CD4-positive, alpha-beta T cell treated with Interleukin-6 at 100 ng/mL for 8 hours (primary cell): ENCODE data around the gene BCAS1.
A peak's percentile ranks its signal among the peaks of the same experiment; 100 is the strongest.

ENCODE experiments used
- DNase-seq: peaks from one replicate; pipeline ENCODE4 v3.0.0-alpha.2; 2020; ENCODE audit warnings: mixed read lengths, low spot score

The BCAS1 gene

GRCh38 chr20:54103067-54103761 is 32.8 kb upstream of the BCAS1 start:
- peak; percentile 49 for DNase-seq

- DNase-seq: no peak
Measured at GRCh38 chr20:54102543-54102942, 32.1 kb upstream of the BCAS1 start.

- no peak for DNase-seq
Measured at GRCh38 chr20:54100563-54100962, 30.2 kb upstream of the BCAS1 start.

- DNase-seq: no peak
Measured at GRCh38 chr20:54099894-54100293, 29.5 kb upstream of the BCAS1 start.

GRCh38 chr20:54098047-54098446 is 27.7 kb upstream of the BCAS1 start:
- no peak for DNase-seq

- DNase-seq: no peak
Measured at GRCh38 chr20:54097236-54097529, 26.8 kb upstream of the BCAS1 start.

GRCh38 chr20:54095824-54096223 is 25.4 kb upstream of the BCAS1 start:
- no peak for DNase-seq

GRCh38 chr20:54094268-54094580 is 23.8 kb upstream of the BCAS1 start:
- no peak for DNase-seq

GRCh38 chr20:54093423-54094267 is 23.3 kb upstream of the BCAS1 start:
- no peak for DNase-seq

GRCh38 chr20:54092021-54092420 is 21.6 kb upstream of the BCAS1 start:
- no peak for DNase-seq

GRCh38 chr20:54091120-54091480 is 20.7 kb upstream of the BCAS1 start:
- DNase-seq: no peak

- no peak for DNase-seq
Measured at GRCh38 chr20:54090230-54091119, 20.1 kb upstream of the BCAS1 start.

- no peak for DNase-seq
Measured at GRCh38 chr20:54088430-54088829, 18.0 kb upstream of the BCAS1 start.

GRCh38 chr20:54086507-54087039 is 16.2 kb upstream of the BCAS1 start:
- DNase-seq: no peak

- DNase-seq: no peak
Measured at GRCh38 chr20:54085910-54086309, 15.5 kb upstream of the BCAS1 start.

- no peak for DNase-seq
Measured at GRCh38 chr20:54085425-54085824, 15.0 kb upstream of the BCAS1 start.

- no peak for DNase-seq
Measured at GRCh38 chr20:54084727-54085388, 14.5 kb upstream of the BCAS1 start.

- no peak for DNase-seq
Measured at GRCh38 chr20:54084193-54084592, 13.8 kb upstream of the BCAS1 start.

- DNase-seq: no peak
Measured at GRCh38 chr20:54083459-54083858, 13.1 kb upstream of the BCAS1 start.

- no peak for DNase-seq
Measured at GRCh38 chr20:54082100-54082499, 11.7 kb upstream of the BCAS1 start.

GRCh38 chr20:54079652-54080051 is 9.3 kb upstream of the BCAS1 start:
- DNase-seq: no peak
